Activated CD8-positive, alpha-beta memory T cell treated with anti-CD3 and anti-CD28 coated beads, Interleukin-2, amount 50 U/mL, for 4 hours (primary cell): ENCODE measurements around the gene F11.
"Not testable (repeated sequence)": the region's sequence is repeated elsewhere in the genome, so short reads cannot be mapped to it uniquely, and the experiment has no call there.

Experiments
- DNase-seq: peaks from one replicate; pipeline ENCODE4 v3.0.0-alpha.2; 2020

Gene F11

DNA sequence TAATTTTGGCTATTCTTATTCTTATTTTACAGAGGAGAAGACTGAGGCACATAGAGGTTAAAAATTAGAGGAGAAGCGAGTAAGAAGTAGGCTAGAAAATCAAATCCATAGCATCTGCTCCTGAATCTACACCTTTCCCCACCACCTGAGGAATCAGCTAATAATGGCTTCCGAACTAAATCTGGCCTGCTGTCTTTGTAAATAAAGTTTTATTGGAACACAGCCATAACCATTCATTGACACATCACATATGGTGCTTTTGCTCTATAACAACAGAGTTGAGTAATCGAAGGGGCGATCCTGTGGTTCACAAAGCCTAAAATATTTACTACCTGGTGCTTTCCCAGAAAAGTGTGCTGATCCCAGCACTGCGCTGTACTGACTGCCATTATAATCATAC is 38.2 kb downstream of the F11 start:
- no peak for DNase-seq

DNA sequence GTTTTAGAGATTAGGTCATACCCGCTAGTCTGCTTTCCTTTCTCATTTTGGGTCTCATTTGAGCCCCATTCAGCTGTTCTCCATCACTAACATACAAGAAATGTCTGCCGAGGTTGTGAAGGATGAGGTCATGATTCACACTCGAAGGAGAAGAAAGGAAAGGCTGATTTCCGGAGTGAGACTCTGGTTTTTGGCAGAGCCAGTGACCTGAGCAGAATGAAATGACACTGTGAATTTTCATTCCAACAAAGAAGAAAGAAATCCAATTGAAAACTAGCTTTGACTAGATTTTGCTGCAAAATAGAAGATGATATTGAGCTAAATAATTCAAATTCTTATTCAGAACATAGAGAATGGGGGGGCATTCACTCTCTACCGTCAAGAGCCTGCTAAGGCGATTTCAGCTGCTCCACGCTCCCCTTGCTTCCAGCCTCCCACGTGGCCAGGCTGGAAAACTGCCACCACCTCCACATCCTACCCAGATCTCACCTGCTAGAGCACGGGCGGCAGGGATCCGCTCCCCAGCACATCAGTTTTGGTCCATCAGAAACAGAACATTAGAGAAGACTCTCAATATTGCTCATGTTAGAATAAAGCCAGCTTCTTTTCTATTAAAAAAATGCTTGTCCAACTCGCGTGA is 39.0 kb downstream of the F11 start:
- DNase-seq, result no peak

DNA sequence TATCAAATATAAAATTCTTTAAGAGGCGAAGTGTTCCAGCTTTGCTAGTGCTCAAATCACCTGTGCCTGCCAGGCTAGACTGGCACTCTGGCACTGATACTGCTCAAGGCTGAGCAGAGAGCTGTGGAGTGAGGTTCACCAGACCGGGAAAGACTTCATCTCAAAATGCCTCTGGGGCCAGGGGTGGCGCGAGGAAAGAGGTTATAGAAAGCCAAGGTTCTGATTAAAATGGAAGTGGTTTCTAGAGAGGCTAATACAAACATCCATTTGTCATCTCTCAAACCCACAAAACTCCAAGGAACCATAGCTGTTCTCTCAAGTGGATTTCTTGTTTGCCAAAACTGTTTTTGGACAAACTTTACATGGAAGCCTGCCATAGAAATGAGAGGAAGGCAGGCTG is 41.5 kb downstream of the F11 start:
- DNase-seq, result no peak

DNA sequence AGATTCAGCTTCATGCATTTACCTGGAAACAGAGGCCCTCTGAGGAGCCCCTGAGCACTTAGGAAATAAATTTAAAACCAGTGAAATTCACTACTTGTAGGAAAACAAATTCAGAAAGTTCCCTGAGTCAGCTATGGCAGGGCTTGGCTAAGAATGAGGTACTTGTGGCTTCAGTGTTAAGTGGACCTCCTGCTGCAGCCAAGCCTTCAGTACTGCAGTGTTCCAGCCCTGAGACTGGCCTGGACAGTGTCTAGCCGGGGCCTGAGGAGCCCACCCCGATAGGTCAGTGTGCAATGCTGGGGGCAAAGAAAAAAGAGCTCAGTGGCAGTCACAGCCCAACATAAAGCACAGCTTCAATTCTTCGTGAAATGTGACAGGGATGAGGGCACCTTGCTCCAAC is 41.9 kb downstream of the F11 start:
- no peak for DNase-seq

DNA sequence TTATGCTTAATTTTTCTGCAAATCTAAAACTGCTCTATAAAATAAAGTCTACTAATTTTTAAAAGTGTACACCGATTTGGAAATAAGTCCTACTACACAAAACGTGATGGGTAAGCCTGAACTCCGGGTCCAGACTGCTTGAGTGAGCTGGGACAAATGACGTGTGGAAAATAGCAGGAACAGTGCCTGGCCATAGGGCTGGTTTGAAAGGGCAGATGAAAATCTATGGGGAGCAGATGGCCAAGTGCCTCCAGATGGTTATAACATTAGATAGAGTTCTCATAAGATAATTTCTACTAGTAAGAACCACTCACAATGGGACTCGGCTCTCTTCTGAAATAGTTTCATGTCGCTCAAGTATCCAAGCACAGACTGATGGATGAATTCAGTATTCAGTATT is 52.5 kb downstream of the F11 start:
- no peak for DNase-seq

DNA sequence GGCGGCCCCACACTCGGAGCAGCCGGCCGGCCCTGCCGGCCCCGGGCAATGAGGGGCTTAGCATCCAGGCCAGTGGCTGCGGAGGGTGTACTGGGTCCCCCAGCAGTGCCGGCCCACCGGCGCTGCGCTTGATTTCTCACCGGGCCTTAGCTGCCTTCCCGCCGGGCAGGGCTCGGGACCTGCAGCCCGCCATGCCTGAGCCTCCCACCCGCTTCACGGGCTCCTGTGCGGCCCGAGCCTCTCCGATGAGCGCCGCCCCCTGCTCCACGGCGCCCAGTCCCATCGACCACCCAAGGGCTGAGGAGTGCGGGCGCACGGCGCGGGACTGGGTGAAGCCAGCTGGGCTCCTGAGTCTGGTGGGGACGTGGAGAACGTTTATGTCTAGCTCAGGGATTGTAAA is 58.7 kb downstream of the F11 start:
- DNase-seq, result not testable (repeated sequence)

DNA sequence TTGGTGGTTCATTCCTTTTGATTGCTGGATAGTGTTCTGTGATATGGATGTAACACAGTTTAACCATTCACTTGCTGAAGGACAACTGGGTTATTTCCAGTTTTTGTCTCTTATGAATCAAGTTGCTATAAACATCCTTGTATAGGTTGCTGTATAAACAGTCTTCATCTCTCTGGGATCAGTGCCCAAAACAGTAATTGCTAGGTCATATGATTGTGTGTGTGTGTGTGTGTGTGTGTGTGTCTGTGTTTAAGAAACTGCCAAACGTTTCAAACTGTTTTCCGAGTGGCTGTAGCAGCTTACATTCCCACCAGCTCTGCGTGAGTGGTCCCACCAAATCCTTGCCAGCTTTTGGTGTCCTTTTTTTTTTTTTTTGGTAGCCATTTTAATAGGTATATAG is 60.4 kb downstream of the F11 start:
- no peak for DNase-seq

DNA sequence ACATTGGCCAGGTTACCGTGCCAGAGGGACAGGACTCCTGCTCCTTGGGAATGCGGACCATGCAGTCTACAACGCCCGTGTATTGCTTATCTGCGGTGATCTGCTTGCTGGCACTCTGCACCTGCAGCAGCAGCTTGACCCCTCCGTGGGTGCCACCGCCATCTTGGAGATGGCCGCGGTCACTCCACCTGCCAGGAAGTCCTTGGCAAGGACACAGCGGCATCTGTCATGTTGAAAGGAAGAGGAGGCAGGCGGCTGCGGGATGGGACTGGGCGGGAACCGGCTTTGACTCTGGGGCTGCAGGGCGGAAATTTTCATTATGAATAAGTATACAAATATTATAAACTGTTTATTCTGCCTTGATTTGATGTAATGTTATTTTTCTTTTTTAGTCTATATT is 63.4 kb downstream of the F11 start:
- DNase-seq, result no peak

DNA sequence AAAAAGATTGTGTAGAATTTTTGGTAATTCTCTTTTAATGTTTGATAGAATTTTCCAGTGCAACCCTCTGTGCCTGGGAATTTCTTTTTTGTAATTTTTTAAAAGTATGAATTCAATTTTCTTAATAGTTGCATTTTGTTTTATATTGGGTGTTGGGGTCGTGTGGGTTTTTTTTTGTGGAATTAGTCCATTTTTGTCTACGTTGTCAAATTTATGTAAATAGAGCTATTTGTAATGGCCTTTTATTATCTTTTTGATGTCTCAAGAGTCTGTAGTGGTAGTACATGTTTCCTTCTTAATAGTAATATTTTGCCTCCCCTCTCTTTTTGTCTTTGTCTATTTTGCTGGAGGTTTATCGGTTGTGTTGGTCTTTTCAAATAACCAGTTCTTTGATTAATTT is 64.4 kb downstream of the F11 start:
- no peak for DNase-seq

DNA sequence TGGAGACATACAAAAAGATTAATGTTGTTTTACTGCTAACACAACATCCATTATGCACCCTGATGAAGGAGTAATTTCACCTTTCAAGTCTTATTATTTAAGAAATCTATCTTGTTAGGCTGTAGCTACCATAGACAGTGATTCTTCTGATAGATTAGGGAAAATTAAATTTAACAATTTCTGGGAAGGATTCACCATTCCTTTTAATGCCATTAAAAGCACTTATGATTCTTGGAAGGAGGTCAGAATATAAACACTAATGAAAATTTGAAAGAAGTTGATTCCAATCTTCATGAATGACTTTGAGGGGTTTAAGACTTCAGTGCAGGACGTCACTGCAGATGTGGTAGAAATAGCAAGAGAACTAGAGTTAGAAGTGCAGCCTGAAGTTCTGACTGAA is 69.8 kb downstream of the F11 start:
- no peak for DNase-seq
